H9 (cell line): ENCODE data around the gene SLC36A3. TPM values are rescaled to one million over a fixed set of nuclear protein-coding genes. Genes with fewer than 3 reads are reported as not detected.
"Not testable (repeated sequence)": the region's sequence is repeated elsewhere in the genome, so short reads cannot be mapped to it uniquely, and the experiment has no call there.

Experiments
- DNase-seq: peaks from one replicate; pipeline ENCODE4 v3.0.0-alpha.2; 2017
- H2AFZ ChIP-seq: one replicate; pipeline ENCODE4 v1.6.1; 2013; ENCODE audit warnings: mild to moderate bottlenecking, low read length, control low read depth, moderate library complexity
- H2AK5ac ChIP-seq: 2 replicates; pipeline ENCODE4 v1.6.1; 2013; ENCODE audit warnings: low read length, control low read depth, mixed read lengths; ENCODE audit not compliant: insufficient read length
- H2BK120ac ChIP-seq: one replicate; pipeline ENCODE4 v1.6.1; 2013; ENCODE audit warnings: low read depth, mild to moderate bottlenecking, low read length, control low read depth, inconsistent platforms; ENCODE audit not compliant: poor library complexity, severe bottlenecking
- H2BK12ac ChIP-seq: 2 replicates; pipeline ENCODE4 v1.6.1; 2013; ENCODE audit warnings: low read length, control low read depth, mixed read lengths, low read depth; ENCODE audit not compliant: insufficient read length
- H2BK15ac ChIP-seq: 2 replicates; pipeline ENCODE4 v1.6.1; 2013; ENCODE audit warnings: low read depth, low read length, control low read depth
- H2BK20ac ChIP-seq: one replicate; pipeline ENCODE4 v1.6.1; 2013; ENCODE audit warnings: low read depth, mild to moderate bottlenecking, low read length, control low read depth, inconsistent platforms; ENCODE audit not compliant: poor library complexity, severe bottlenecking
- H2BK5ac ChIP-seq: 2 replicates; pipeline ENCODE4 v1.6.1; 2013; ENCODE audit warnings: low read length, control low read depth, mixed read lengths; ENCODE audit not compliant: insufficient read length
- H3K14ac ChIP-seq: 2 replicates; pipeline ENCODE4 v1.6.1; 2013; ENCODE audit warnings: low read length, control low read depth; ENCODE audit not compliant: insufficient read depth
- H3K18ac ChIP-seq: 2 replicates; pipeline ENCODE4 v1.6.1; 2013; ENCODE audit warnings: low read depth, mild to moderate bottlenecking, mixed read lengths, low read length, control low read depth; ENCODE audit not compliant: insufficient read length
- H3K23ac ChIP-seq: 2 replicates; pipeline ENCODE4 v1.6.1; 2013; ENCODE audit warnings: low read length, control low read depth, mixed read lengths, low read depth; ENCODE audit not compliant: insufficient read length
- H3K23me2 ChIP-seq: 2 replicates; pipeline ENCODE4 v1.6.1; 2013; ENCODE audit warnings: low read depth, mild to moderate bottlenecking, mixed read lengths, low read length, control low read depth; ENCODE audit not compliant: insufficient read length, poor library complexity, severe bottlenecking
- H3K27ac ChIP-seq: 2 replicates; pipeline ENCODE4 v1.5.1; 2013; ENCODE audit warnings: low read length, control low read depth, mixed read lengths, low read depth; ENCODE audit not compliant: insufficient read length
- H3K27me3 ChIP-seq: 2 replicates; pipeline ENCODE4 v1.6.1; 2013; ENCODE audit warnings: low read length, control low read depth, inconsistent platforms; ENCODE audit not compliant: insufficient read depth
- H3K4ac ChIP-seq: 2 replicates; pipeline ENCODE4 v1.6.1; 2013; ENCODE audit warnings: low read depth, mild to moderate bottlenecking, control low read depth, inconsistent platforms, low read length, moderate library complexity
- H3K4me1 ChIP-seq: 2 replicates; pipeline ENCODE4 v1.6.1; 2013; ENCODE audit warnings: low read length, control low read depth, inconsistent platforms; ENCODE audit not compliant: insufficient read depth
- H3K4me2 ChIP-seq: 2 replicates; pipeline ENCODE4 v1.6.1; 2013; ENCODE audit warnings: low read length, control low read depth, mixed read lengths; ENCODE audit not compliant: insufficient read length, insufficient read depth
- H3K56ac ChIP-seq: 2 replicates; pipeline ENCODE4 v1.6.1; 2013; ENCODE audit warnings: low read depth, mild to moderate bottlenecking, mixed read lengths, low read length, control low read depth; ENCODE audit not compliant: insufficient read length
- H3K79me1 ChIP-seq: 2 replicates; pipeline ENCODE4 v1.6.1; 2013; ENCODE audit warnings: low read depth, mild to moderate bottlenecking, moderate library complexity, low read length, control low read depth, inconsistent platforms; ENCODE audit not compliant: insufficient read depth, poor library complexity, severe bottlenecking
- H3K79me2 ChIP-seq: 2 replicates; pipeline ENCODE4 v1.6.1; 2013; ENCODE audit warnings: low read length, control low read depth, inconsistent platforms; ENCODE audit not compliant: insufficient read depth
- H3K9ac ChIP-seq: 2 replicates; pipeline ENCODE4 v1.6.1; 2013; ENCODE audit warnings: low read length, control low read depth, mixed read lengths; ENCODE audit not compliant: insufficient read length; ENCODE audit errors: extremely low read depth
- H3K9me3 ChIP-seq: one replicate; pipeline ENCODE4 v1.6.1; 2013; ENCODE audit warnings: low read depth, low read length, inconsistent platforms; ENCODE audit not compliant: control insufficient read depth
- H3T11ph ChIP-seq: one replicate; pipeline ENCODE4 v1.6.1; 2013; ENCODE audit warnings: mild to moderate bottlenecking, low read length, control low read depth, inconsistent platforms
- H4K20me1 ChIP-seq: one replicate; pipeline ENCODE4 v1.6.1; 2013; ENCODE audit not compliant: control insufficient read depth, insufficient read length, insufficient read depth
- H4K5ac ChIP-seq: 2 replicates; pipeline ENCODE4 v1.6.1; 2013; ENCODE audit warnings: low read depth, mild to moderate bottlenecking, mixed read lengths, low read length, control low read depth; ENCODE audit not compliant: insufficient read length
- H4K8ac ChIP-seq: replicated peaks from 2 replicates; pipeline ENCODE4 v1.6.1; 2013; ENCODE audit warnings: low read length, control low read depth, mixed read lengths, low read depth; ENCODE audit not compliant: insufficient read length
- H4K91ac ChIP-seq: 2 replicates; pipeline ENCODE4 v1.6.1; 2013; ENCODE audit warnings: low read depth, mild to moderate bottlenecking, moderate library complexity, mixed read lengths, low read length, control low read depth; ENCODE audit not compliant: insufficient read length
- H3K27ac Mint-ChIP-seq, 3 experiments: 2 replicates in 2 of 3; 3 replicates in 1 of 3; pipeline ENCODE4 v1.8.0; 2020 to 2021; ENCODE audit warnings: mixed read lengths in 3 of 3, mild to moderate bottlenecking in 1 of 3, moderate library complexity in 1 of 3
- H3K27me3 Mint-ChIP-seq: 2 replicates; pipeline ENCODE4 v1.8.0; 2021; ENCODE audit warnings: low read depth, mild to moderate bottlenecking, moderate library complexity, mixed read lengths
- H3K36me3 Mint-ChIP-seq, 3 experiments: 2 replicates in 2 of 3; 3 replicates in 1 of 3; pipeline ENCODE4 v1.8.0; 2020 to 2021; ENCODE audit warnings: low read depth in 3 of 3, mixed read lengths in 3 of 3; ENCODE audit not compliant: insufficient read depth in 1 of 3
- H3K4me1 Mint-ChIP-seq, 2 experiments: 2 replicates each; pipeline ENCODE4 v1.8.0; 2020; ENCODE audit warnings: mixed read lengths in 2 of 2
- H3K4me3 Mint-ChIP-seq, 2 experiments: 2 replicates in 1 of 2; 3 replicates in 1 of 2; pipeline ENCODE4 v1.8.0; 2020 to 2021; ENCODE audit warnings: mild to moderate bottlenecking in 2 of 2, mixed read lengths in 2 of 2, moderate library complexity in 1 of 2
- H3K9me3 Mint-ChIP-seq, 2 experiments: 2 replicates in 1 of 2; 3 replicates in 1 of 2; pipeline ENCODE4 v1.8.0; 2020; ENCODE audit warnings: mild to moderate bottlenecking in 2 of 2, mixed read lengths in 2 of 2, moderate library complexity in 1 of 2
- CTCF ChIP-seq: fragments of 200-600 bp; sonication (generic); conservative IDR thresholded peaks from 3 replicates; pipeline ENCODE4 v1.8.0; 2021; ENCODE audit warnings: antibody characterized with exemption, mild to moderate bottlenecking
- WGBS: extraction: QIAGEN DNeasy Blood & Tissue Kit; methylation state at CpG from one replicate; pipeline ENCODE4 v1.1.7; 2013; ENCODE audit warnings: missing lambda C conversion rate, low lambda C conversion rate, mixed read lengths; ENCODE audit not compliant: insufficient read length; ENCODE audit errors: extremely low coverage; 5-methylcytosine and 5-hydroxymethylcytosine counted together
- total RNA-seq: library from RNA; stranded (reverse); gene quantifications from 2 replicates; pipeline ENCODE4 v1.2.1, GENCODE V29; 2021

Gene SLC36A3
- total RNA-seq, 1 experiment from 2014 or later = not detected

- Mint-ChIP-seq H3K27me3 (no peaks in the 10 kb centered on the region), H3K36me3 (no peaks in the 10 kb centered on the region; a peak in 1 of 7 replicates), H3K4me1 (peaks cover 31 to 35% of the 10 kb centered on the region in 2 experiments), H3K27ac (peak overlapping the region in 1 of 3 experiments; percentile 88; a peak in 1 of 7 replicates), H3K9me3 (no peaks in the 10 kb centered on the region), H3K4me3 (no peak overlapping the region; a peak in 1 of 5 replicates)
- H2BK15ac ChIP-seq = no peak overlapping the region
- peaks cover 3% of the 10 kb centered on the region; the same call in 1 of the 2 replicates for H3K4me1 ChIP-seq
- no peak overlapping the region for H3K4ac ChIP-seq
- H2BK5ac ChIP-seq = no peak overlapping the region
- H3K18ac ChIP-seq = no peak overlapping the region
- H2AFZ ChIP-seq = no peak overlapping the region
- no peak overlapping the region for H4K91ac ChIP-seq
- no peak overlapping the region for H3K56ac ChIP-seq
- no peak overlapping the region for H2BK12ac ChIP-seq
- H3T11ph ChIP-seq = no peak overlapping the region
- H4K5ac ChIP-seq = no peak overlapping the region
- H3K27me3 ChIP-seq = no peaks in the 10 kb centered on the region
- H3K9ac ChIP-seq = no peak overlapping the region
- H2BK20ac ChIP-seq = no peak overlapping the region
- WGBS = no CpG with 5 or more reads among the region's 3 CpGs
- no peak overlapping the region for H3K27ac ChIP-seq
- no peak for TF ChIP-seq CTCF
- no peaks in the 10 kb centered on the region; the same call in 1 of the 2 replicates for H3K79me2 ChIP-seq
- H4K20me1 ChIP-seq = no peaks in the 10 kb centered on the region
- H2AK5ac ChIP-seq = no peak overlapping the region
- no peak overlapping the region for H3K14ac ChIP-seq
- H2BK120ac ChIP-seq = no peak overlapping the region
- H3K4me2 ChIP-seq = no peak overlapping the region
- H3K23ac ChIP-seq = no peak overlapping the region
- H3K79me1 ChIP-seq = no peaks in the 10 kb centered on the region
- H4K8ac ChIP-seq = no peak overlapping the region
- H3K23me2 ChIP-seq = peaks cover 9% of the 10 kb centered on the region
- DNase-seq = no peak
- no peaks in the 10 kb centered on the region for H3K9me3 ChIP-seq
These were observed 47.8 kb downstream of the SLC36A3 start for GRCh38 chr5:151255621-151256286.

- not testable (repeated sequence) for H3K18ac ChIP-seq, H3K36me3 Mint-ChIP-seq, H2BK20ac ChIP-seq, H3K23me2 ChIP-seq, H2BK120ac ChIP-seq, H2AK5ac ChIP-seq, H3K23ac ChIP-seq, H3K56ac ChIP-seq, H3K4me1 ChIP-seq, H3K4me2 ChIP-seq, H2AFZ ChIP-seq, H3K14ac ChIP-seq, H4K20me1 ChIP-seq, H4K91ac ChIP-seq, H3K79me2 ChIP-seq, H3K27me3 Mint-ChIP-seq, H3K27me3 ChIP-seq, H3K27ac Mint-ChIP-seq, H2BK5ac ChIP-seq, H3K27ac ChIP-seq, H3K9ac ChIP-seq, H3K9me3 ChIP-seq, H2BK15ac ChIP-seq, H3K4me3 Mint-ChIP-seq, H2BK12ac ChIP-seq, H4K8ac ChIP-seq, H3K79me1 ChIP-seq, H3T11ph ChIP-seq, H3K9me3 Mint-ChIP-seq, H3K4ac ChIP-seq, H4K5ac ChIP-seq, DNase-seq
- H3K4me1 Mint-ChIP-seq = peaks cover 39 to 43% of the 10 kb centered on the region in 2 experiments
- WGBS = no CpG with 5 or more reads among the region's 5 CpGs
These were observed 48.6 kb downstream of the SLC36A3 start for GRCh38 chr5:151254990-151255389.
